HG03175 (cell line): ENCODE data around the gene NADK.
"Not testable (repeated sequence)": the region's sequence is repeated elsewhere in the genome, so short reads cannot be mapped to it uniquely, and the experiment has no call there.

ENCODE experiments used
- ATAC-seq: cut with Tn5 transposase; IDR thresholded peaks from one replicate; pipeline ENCODE4 v1.9.1; 2021; ENCODE audit warnings: mild to moderate bottlenecking, moderate library complexity; ENCODE audit not compliant: unreplicated experiment

NADK gene

GRCh38 chr1:1748686-1749321 lies 29.5 kb downstream of the NADK start:
- no peak for ATAC-seq

GRCh38 chr1:1746566-1746909 lies 31.7 kb downstream of the NADK start:
- peak; percentile 89 for ATAC-seq

GRCh38 chr1:1745651-1746565 lies 32.4 kb downstream of the NADK start:
- ATAC-seq = peak; percentile 60

GRCh38 chr1:1742529-1742928 lies 35.7 kb downstream of the NADK start:
- not testable (repeated sequence) for ATAC-seq

- not testable (repeated sequence) for ATAC-seq
Observed at GRCh38 chr1:1741013-1741412, 37.3 kb downstream of the NADK start.

GRCh38 chr1:1738799-1739337 lies 39.4 kb downstream of the NADK start:
- not testable (repeated sequence) for ATAC-seq

GRCh38 chr1:1737675-1738590 lies 40.3 kb downstream of the NADK start:
- not testable (repeated sequence) for ATAC-seq

GRCh38 chr1:1732381-1732780 lies 45.9 kb downstream of the NADK start:
- no peak for ATAC-seq

- no peak for ATAC-seq
Observed at GRCh38 chr1:1730870-1731269, 47.4 kb downstream of the NADK start.

- ATAC-seq = not testable (repeated sequence)
Observed at GRCh38 chr1:1730230-1730629, 48.0 kb downstream of the NADK start.

- not testable (repeated sequence) for ATAC-seq
Observed at GRCh38 chr1:1729116-1729816, 49.0 kb downstream of the NADK start.

GRCh38 chr1:1728308-1729005 lies 49.8 kb downstream of the NADK start:
- not testable (repeated sequence) for ATAC-seq

GRCh38 chr1:1727131-1727651 lies 51.1 kb downstream of the NADK start:
- ATAC-seq = not testable (repeated sequence)

GRCh38 chr1:1726088-1726487 lies 52.2 kb downstream of the NADK start:
- not testable (repeated sequence) for ATAC-seq

GRCh38 chr1:1724035-1724864 lies 54.0 kb downstream of the NADK start, which contains the start of gene CDK11A:
Gene CDK11A, minus strand, starts transcription at chr1:1724357. Its CDS starts 1,539 bp downstream, at chr1:1722818.
- ATAC-seq = peak; percentile 94

- no peak for ATAC-seq
Observed at GRCh38 chr1:1721201-1721600, 57.1 kb downstream of the NADK start.

GRCh38 chr1:1715109-1715883 lies 63.0 kb downstream of the NADK start:
- not testable (repeated sequence) for ATAC-seq

- not testable (repeated sequence) for ATAC-seq
Observed at GRCh38 chr1:1707897-1708296, 70.4 kb downstream of the NADK start.
